Activated B cell treated with CpG ODN at 0.5 μM for 24 hours (primary cell): ENCODE measurements around the gene PLEKHA8. TPM values are rescaled to one million over a fixed set of nuclear protein-coding genes. Genes with fewer than 3 reads are reported as not detected.
"Not testable (repeated sequence)": the region's sequence is repeated elsewhere in the genome, so short reads cannot be mapped to it uniquely, and the experiment has no call there.

Experiments used
- ATAC-seq: fragments of 200-7000 bp; cut with Tn5 transposase; one replicate; pipeline ENCODE4 v1.10.0; 2021; ENCODE audit warnings: low read depth, mild to moderate bottlenecking, moderate library complexity
- CTCF ChIA-PET: fragments of 350-600 bp; sonication (Branson Sonifier 250); formaldehyde crosslinking; loops from one replicate; lab custom pipeline; 2021; ENCODE audit warnings: antibody characterized with exemption; lab: Charles Lee
- POLR2A ChIA-PET: fragments of 350-600 bp; sonication (Branson Sonifier 250); formaldehyde crosslinking; loops from one replicate; lab custom pipeline; 2021; ENCODE audit warnings: antibody characterized with exemption; lab: Charles Lee
- DNase-seq: peaks from one replicate; pipeline ENCODE4 v3.0.0; 2022
- H3K27ac Mint-ChIP-seq: one replicate; pipeline ENCODE4 v1.8.0; 2020; ENCODE audit warnings: mixed read lengths
- H3K27me3 Mint-ChIP-seq: one replicate; pipeline ENCODE4 v1.8.0; 2021; ENCODE audit warnings: mixed read lengths
- H3K36me3 Mint-ChIP-seq: one replicate; pipeline ENCODE4 v1.8.0; 2021; ENCODE audit warnings: low read depth, mixed read lengths
- H3K4me1 Mint-ChIP-seq: one replicate; pipeline ENCODE4 v1.8.0; 2021; ENCODE audit warnings: mixed read lengths
- H3K4me3 Mint-ChIP-seq: one replicate; pipeline ENCODE4 v1.8.0; 2020; ENCODE audit warnings: mild to moderate bottlenecking, mixed read lengths
- H3K9me3 Mint-ChIP-seq: one replicate; pipeline ENCODE4 v1.8.0; 2020; ENCODE audit warnings: mixed read lengths
- CTCF ChIP-seq: fragments of 200-600 bp; IDR thresholded peaks from one replicate; pipeline ENCODE4 v1.8.0; 2022; ENCODE audit warnings: antibody characterized with exemption, mild to moderate bottlenecking
- intact Hi-C: fragments of 100-400 bp; cut with micrococcal nuclease; formaldehyde crosslinking; loops from one replicate; pipeline ENCODE4 v1.15.1; 2024
- total RNA-seq: library from RNA; stranded (reverse); gene quantifications from 2 replicates; pipeline ENCODE4 v1.2.3, GENCODE V29; 2022

Gene PLEKHA8
- total RNA-seq, 1 donor from 2014 or later: 9.3 TPM

- intact Hi-C loops: no loop called here
- CTCF ChIA-PET: no interaction called here
Observed at GRCh38 chr7:30047124-30047523, 18.9 kb downstream of the PLEKHA8 start.

GRCh38 chr7:30048582-30048981, 20.4 kb downstream of the PLEKHA8 start:
- Mint-ChIP-seq H3K36me3 (peaks cover 52% of the 10 kb centered on the region), H3K9me3 (no peaks in the 10 kb centered on the region), H3K4me3 (no peak overlapping the region), H3K4me1 (no peaks in the 10 kb centered on the region), H3K27me3 (no peaks in the 10 kb centered on the region), H3K27ac (no peak overlapping the region)
- DNase-seq (no peak), ATAC-seq (no peak)
- ChIA-PET CTCF (interaction anchor here (1.6 kb wide), 1 partner anchor 13 kb away, joined by 10 read pairs; no protein-coding TSS in a partner anchor), POLR2A (no interaction called here)
- intact Hi-C loops: no loop called here
- no peak for TF ChIP-seq CTCF

More at GRCh38 chr7:30047124-30047523, 18.9 kb downstream of the PLEKHA8 start:
- no peaks in the 10 kb centered on the region for H3K27me3 Mint-ChIP-seq
- peaks cover 42% of the 10 kb centered on the region for H3K36me3 Mint-ChIP-seq
- ATAC-seq (no peak), DNase-seq (no peak)
- TF ChIP-seq CTCF: no peak
- H3K4me1 Mint-ChIP-seq: no peaks in the 10 kb centered on the region
- H3K27ac Mint-ChIP-seq: no peak overlapping the region
- POLR2A ChIA-PET: no interaction called here
- H3K4me3 Mint-ChIP-seq: no peak overlapping the region
- H3K9me3 Mint-ChIP-seq: no peaks in the 10 kb centered on the region

GRCh38 chr7:30049173-30049572, 21.0 kb downstream of the PLEKHA8 start:
- Mint-ChIP-seq H3K4me3 (no peak overlapping the region), H3K27me3 (no peaks in the 10 kb centered on the region), H3K9me3 (no peaks in the 10 kb centered on the region), H3K36me3 (peaks cover 52% of the 10 kb centered on the region), H3K27ac (no peak overlapping the region), H3K4me1 (no peaks in the 10 kb centered on the region)
- DNase-seq (no peak), ATAC-seq (no peak)
- POLR2A ChIA-PET: no interaction called here
- intact Hi-C loops: no loop called here
- CTCF ChIA-PET: interaction anchor here (1.6 kb wide), 1 partner anchor 13 kb away, joined by 10 read pairs; no protein-coding TSS in a partner anchor
- TF ChIP-seq CTCF: no peak

- TF ChIP-seq CTCF: no peak
- DNase-seq (no peak), ATAC-seq (no peak)
- Mint-ChIP-seq H3K4me3 (no peak overlapping the region), H3K27me3 (no peaks in the 10 kb centered on the region), H3K36me3 (peaks cover 42% of the 10 kb centered on the region), H3K27ac (no peak overlapping the region), H3K9me3 (no peaks in the 10 kb centered on the region), H3K4me1 (no peaks in the 10 kb centered on the region)
- CTCF ChIA-PET: no interaction called here
- intact Hi-C loops: no loop called here
- POLR2A ChIA-PET: no interaction called here
Observed at GRCh38 chr7:30053068-30053467, 24.9 kb downstream of the PLEKHA8 start.

- DNase-seq (no peak), ATAC-seq (no peak)
- Mint-ChIP-seq H3K9me3 (no peaks in the 10 kb centered on the region), H3K36me3 (peaks cover 27% of the 10 kb centered on the region), H3K27ac (no peak overlapping the region), H3K4me1 (peaks cover 20% of the 10 kb centered on the region), H3K27me3 (no peaks in the 10 kb centered on the region), H3K4me3 (no peak overlapping the region)
- intact Hi-C loops: no loop called here
- ChIA-PET POLR2A (no interaction called here), CTCF (no interaction called here)
- no peak for TF ChIP-seq CTCF
Observed at GRCh38 chr7:30057741-30058140, 29.5 kb downstream of the PLEKHA8 start.

- DNase-seq: peak; percentile 16
- not testable (repeated sequence) for H3K4me3 Mint-ChIP-seq, H3K27me3 Mint-ChIP-seq, H3K9me3 Mint-ChIP-seq
- ATAC-seq: peak; percentile 76
- peak overlapping the region; percentile 50 for H3K27ac Mint-ChIP-seq
- POLR2A ChIA-PET: interaction anchor here (0.5 to 1.3 kb wide), 3 partner anchors 33 to 421 kb away, joined by 3 to 6 read pairs (median 5); partner anchors contain the start of genes FKBP14 and PLEKHA8
- CTCF ChIA-PET: interaction anchor here (0.6 to 5.7 kb wide), 32 partner anchors 11 to 1684 kb away, joined by 3 to 76 read pairs (median 4); partner anchors contain the start of genes FKBP14, MTURN, PLEKHA8 and SCRN1
- intact Hi-C loops: loop anchor here (1.0 to 5.0 kb wide), 10 partner anchors 33 to 503 kb away; partner anchors contain the start of genes PLEKHA8 and SCRN1
- H3K4me1 Mint-ChIP-seq: peaks cover 20% of the 10 kb centered on the region
- H3K36me3 Mint-ChIP-seq: peaks cover 17% of the 10 kb centered on the region
Observed at GRCh38 chr7:30061786-30062185, 33.6 kb downstream of the PLEKHA8 start.
